NCI-H1436 (cell line): ENCODE data around the gene EPS8.

Experiments used
- DNase-seq: peaks from one replicate; lab custom pipeline; 2025; lab: John Stamatoyannopoulos, UW

Gene EPS8

DNA sequence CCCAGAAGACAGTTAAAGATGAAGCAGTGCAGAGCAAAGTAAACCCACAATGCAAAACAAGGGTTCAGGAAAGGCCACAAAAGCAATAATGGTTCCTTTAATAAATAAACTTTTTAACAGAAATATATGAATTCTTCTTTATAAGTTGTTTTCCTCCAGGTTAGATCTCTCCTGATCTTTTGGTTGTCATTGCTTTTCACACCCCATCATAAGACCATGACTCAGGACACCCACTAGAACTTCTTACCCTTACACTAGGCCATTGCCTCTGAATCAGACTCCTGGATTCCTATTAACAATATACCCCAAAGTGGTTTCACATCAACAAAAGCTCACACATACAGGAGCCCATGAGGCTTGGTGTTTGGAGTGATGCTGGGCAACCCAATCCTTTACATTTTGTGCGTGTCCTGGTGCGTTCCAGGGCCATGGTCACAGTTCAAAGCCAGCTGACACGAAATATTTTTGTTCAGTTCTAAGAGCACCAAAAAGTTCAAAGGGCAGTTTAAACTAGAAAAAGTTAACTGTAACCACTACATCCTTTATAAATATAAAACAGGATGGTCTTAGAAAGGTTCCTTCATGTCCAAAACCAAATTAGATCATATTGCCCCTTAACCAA, 187.0 kb downstream of the EPS8 start:
- no peak for DNase-seq

DNA sequence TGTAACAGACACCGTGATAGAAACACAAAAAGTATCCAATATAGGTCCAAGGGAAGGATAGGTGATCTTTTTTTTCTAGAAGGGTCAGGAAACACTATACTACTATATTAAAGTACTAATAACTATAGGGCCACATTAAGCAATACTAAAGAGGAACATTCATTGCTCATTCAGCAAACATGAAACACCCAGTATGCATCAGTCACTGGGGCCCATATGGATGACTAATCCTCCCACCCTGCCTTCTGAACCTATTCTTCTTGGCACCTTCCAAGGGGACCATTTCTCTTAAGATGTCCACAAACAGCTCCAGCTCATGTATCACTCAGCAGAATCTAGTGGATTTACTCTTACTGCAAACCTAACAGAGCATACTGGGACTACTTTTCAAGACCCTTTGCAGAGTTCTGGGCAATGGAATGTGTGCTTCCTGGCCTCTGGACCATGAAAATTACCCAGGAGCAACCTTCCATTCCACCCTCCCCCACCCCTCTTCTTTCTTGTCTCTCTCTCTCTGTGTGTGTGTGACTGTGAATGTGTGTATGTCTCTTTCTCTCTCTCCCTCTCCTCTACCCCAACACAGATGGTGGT, 187.9 kb downstream of the EPS8 start:
- no peak for DNase-seq

DNA sequence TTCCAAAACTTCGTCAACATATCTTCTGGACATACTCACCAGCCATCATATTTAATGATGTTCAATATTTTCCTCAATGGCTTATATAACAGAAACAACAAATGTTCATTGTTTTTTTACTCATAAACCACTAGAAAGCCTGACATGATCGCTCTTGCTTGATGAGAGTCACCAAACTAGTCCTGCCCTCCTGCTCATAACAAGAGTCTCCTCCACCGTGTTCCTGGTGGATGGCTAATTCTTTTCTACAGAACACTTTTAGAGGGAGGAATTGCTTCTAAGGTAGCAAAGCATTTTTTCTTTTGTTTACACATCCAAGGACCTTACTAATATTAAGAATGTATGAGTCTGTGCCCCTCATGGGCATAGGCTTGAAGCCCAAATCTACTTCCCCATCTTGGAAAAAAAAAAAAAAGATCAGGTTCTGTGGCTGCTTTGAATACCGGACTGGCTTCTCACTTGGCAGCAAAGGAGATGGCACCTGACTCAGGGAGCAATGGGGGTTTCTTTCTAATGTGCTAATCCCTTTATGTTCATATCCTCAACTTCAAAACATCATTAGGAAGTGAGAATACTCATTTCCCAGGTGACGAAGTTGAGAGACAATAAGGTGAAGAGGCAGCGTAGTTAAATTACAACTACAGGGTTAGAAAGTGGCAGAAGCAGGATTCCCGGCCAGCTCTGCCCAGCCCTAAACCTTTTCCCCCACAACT, 188.8 kb downstream of the EPS8 start:
- DNase-seq, result no peak

DNA sequence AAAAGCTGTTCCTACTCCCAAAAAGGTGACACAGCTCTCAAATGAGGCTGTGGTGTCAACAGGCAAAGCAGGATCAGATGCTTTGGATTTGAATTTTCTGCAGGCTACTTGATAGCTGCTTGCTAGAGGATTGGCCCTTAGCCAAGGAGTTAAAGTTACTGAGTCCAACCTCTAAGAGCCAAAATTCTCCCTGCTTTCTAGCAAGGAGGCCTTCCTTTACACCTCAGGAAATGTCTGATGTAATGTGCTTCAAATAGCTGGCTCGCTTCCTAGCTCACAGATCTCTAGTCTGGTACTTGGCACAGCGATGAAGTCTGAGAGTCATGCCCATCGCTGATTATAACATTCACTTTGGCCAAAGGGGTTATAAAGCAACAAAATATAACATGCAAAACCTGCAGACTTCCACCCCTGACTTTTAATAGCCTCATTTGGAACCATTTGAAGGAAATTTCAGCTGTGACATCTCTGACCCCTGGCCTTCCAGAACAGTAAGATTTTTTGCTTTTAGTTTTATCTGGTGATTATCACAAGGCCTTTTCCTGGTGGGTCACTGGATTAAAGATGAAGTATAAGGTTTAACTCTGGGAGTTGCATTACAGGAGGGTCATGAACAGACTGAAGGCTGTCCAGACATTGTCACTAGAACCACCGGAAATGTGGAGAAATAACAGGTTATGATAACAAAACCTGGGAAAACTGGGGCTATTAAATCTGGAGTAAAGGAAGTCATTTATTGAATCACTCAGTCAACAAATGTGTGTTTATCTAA, 189.7 kb downstream of the EPS8 start:
- DNase-seq, result no peak

- DNase-seq, result no peak
Measured at GRCh38 chr12:15597125-15597830, 191.9 kb downstream of the EPS8 start.

GRCh38 chr12:15596174-15596573, 193.0 kb downstream of the EPS8 start:
- no peak for DNase-seq

DNA sequence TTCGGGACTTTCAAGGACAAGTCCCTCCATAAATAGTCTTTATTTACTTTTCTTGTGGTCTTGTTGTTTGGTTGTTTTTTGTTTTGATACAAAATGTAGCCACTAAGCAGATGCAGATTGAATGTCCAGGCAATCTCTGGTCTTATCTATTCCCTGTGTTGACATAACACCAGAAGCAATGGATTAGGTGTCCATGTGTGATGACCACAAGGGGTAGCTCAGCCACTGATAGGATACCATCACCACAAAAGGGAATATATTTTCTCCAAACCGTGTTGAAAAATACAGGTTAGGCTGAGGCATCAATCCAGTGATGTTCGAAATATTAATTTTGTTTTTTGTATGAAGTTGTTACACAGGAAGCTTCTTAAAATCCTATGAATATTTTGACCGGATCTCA, 196.3 kb downstream of the EPS8 start:
- no peak for DNase-seq

GRCh38 chr12:15591811-15592210, 197.4 kb downstream of the EPS8 start:
- no peak for DNase-seq

GRCh38 chr12:15590180-15590826, 198.9 kb downstream of the EPS8 start:
- peak; percentile 48 for DNase-seq

GRCh38 chr12:15589328-15590032, 199.7 kb downstream of the EPS8 start:
- DNase-seq, result no peak

GRCh38 chr12:15584366-15585041, 204.7 kb downstream of the EPS8 start:
- DNase-seq, result peak; percentile 5

GRCh38 chr12:15583804-15584203, 205.4 kb downstream of the EPS8 start:
- no peak for DNase-seq

- DNase-seq, result no peak
Measured at GRCh38 chr12:15581006-15581405, 208.2 kb downstream of the EPS8 start.

GRCh38 chr12:15580431-15580830, 208.8 kb downstream of the EPS8 start:
- no peak for DNase-seq

- DNase-seq, result no peak
Measured at GRCh38 chr12:15575671-15576541, 213.3 kb downstream of the EPS8 start.

DNA sequence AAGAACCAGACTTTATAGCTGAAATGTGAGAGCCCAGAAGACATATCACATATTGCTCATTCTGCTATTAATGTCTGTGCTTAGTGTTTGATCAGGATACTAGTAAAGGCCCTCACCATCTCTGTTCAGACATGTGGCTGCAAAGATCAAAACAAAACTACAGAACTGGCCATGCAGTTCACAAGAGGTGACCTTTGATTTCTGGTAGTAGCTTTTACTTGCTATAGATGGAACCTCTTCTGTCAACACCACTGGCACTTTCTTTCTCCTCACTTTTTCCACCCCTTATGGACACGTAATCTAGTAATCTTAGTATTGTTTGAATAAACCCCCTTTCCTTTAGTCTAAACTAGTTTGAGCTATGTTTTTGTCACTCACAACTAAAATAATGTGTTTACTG, 214.8 kb downstream of the EPS8 start:
- no peak for DNase-seq
